Vagina (tissue), 2 donors: ENCODE data around the gene PGLYRP3. TPM values are rescaled to one million over a fixed set of nuclear protein-coding genes. Genes with fewer than 3 reads are reported as not detected.

Experiments
- DNase-seq, 2 donors: peaks; one replicate each; pipeline ENCODE4 v3.0.0-alpha.2; 2017; ENCODE audit errors: extremely low spot score in 2 of 2
- H3K27ac ChIP-seq: fragments of 200-600 bp; sonication (generic); one replicate; pipeline ENCODE4 v1.5.1; 2019
- H3K27me3 ChIP-seq: fragments of 200-600 bp; sonication (generic); one replicate; pipeline ENCODE4 v1.5.1; 2019
- H3K36me3 ChIP-seq, 2 donors: fragments of 200-600 bp; sonication (generic); one replicate each; pipeline ENCODE4 v1.5.1; 2017 to 2019
- H3K4me1 ChIP-seq: fragments of 200-600 bp; sonication (generic); one replicate; pipeline ENCODE4 v1.5.1; 2019
- H3K4me3 ChIP-seq, 2 donors: fragments of 200-600 bp; sonication (generic); 1 replicate in 1 of 2; 2 replicates in 1 of 2; pipeline ENCODE4 v1.5.1; 2016 to 2019
- H3K9me3 ChIP-seq: fragments of 200-600 bp; sonication (generic); one replicate; pipeline ENCODE4 v1.5.1; 2019
- POLR2A ChIP-seq, 2 donors: fragments of 450-650 bp; IDR thresholded peaks; one replicate each; pipeline ENCODE4 v1.6.1; 2017; ENCODE audit warnings: antibody characterized with exemption in 2 of 2, mild to moderate bottlenecking in 2 of 2, moderate library complexity in 2 of 2
- POLR2AphosphoS5 ChIP-seq, 2 donors: sonication (generic); formaldehyde crosslinking; IDR thresholded peaks; one replicate each; pipeline ENCODE4 v1.9.0; 2017; ENCODE audit warnings: antibody characterized with exemption in 2 of 2, mild to moderate bottlenecking in 2 of 2, low read depth in 1 of 2; ENCODE audit not compliant: insufficient read depth in 1 of 2
- intact Hi-C: fragments of 100-400 bp; cut with DNase I; formaldehyde crosslinking; loops from one replicate; pipeline ENCODE4 v1.15.1; 2023
- total RNA-seq: library from RNA; depleted of rRNA; stranded (reverse); fragments of >200 nt; gene quantifications from one replicate; pipeline ENCODE4 v1.2.3, GENCODE V29; 2016
- TF ChIP-seq, protein P1 (sequence below), 3 experiments: fragments of 450-650 bp in 2 of 3; fragments of 200-600 bp in 1 of 3; sonication (generic) in 1 of 3; IDR thresholded peaks; one replicate each; pipeline ENCODE4 v1.5.1; 2017 to 2019; ENCODE audit warnings: antibody characterized with exemption in 3 of 3, mild to moderate bottlenecking in 2 of 3, moderate library complexity in 2 of 3

PGLYRP3 gene, protein sequence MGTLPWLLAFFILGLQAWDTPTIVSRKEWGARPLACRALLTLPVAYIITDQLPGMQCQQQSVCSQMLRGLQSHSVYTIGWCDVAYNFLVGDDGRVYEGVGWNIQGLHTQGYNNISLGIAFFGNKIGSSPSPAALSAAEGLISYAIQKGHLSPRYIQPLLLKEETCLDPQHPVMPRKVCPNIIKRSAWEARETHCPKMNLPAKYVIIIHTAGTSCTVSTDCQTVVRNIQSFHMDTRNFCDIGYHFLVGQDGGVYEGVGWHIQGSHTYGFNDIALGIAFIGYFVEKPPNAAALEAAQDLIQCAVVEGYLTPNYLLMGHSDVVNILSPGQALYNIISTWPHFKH
- total RNA-seq: 28.7 TPM

GRCh38 chr1:153312570-153313186 lies at the start of gene PGLYRP3:
Gene PGLYRP3 (minus strand): TSS chr1:153312952. CDS start chr1:153310665, 2,287 bp downstream.
- peak within 1 kb of the TSS; percentile 27 for H3K27ac ChIP-seq

GRCh38 chr1:153362187-153362775 lies 49.5 kb upstream of the PGLYRP3 start:
- intact Hi-C loops: no loop called here
- H3K27me3 ChIP-seq: no peaks in the 10 kb centered on the region
- H3K36me3 ChIP-seq: no peaks in the 10 kb centered on the region
- H3K4me1 ChIP-seq: peaks cover 2% of the 10 kb centered on the region
- peak in 1 of 2 donors; percentile 67 for DNase-seq
- no peak overlapping the region for H3K27ac ChIP-seq
- TF ChIP-seq, protein P1, sequence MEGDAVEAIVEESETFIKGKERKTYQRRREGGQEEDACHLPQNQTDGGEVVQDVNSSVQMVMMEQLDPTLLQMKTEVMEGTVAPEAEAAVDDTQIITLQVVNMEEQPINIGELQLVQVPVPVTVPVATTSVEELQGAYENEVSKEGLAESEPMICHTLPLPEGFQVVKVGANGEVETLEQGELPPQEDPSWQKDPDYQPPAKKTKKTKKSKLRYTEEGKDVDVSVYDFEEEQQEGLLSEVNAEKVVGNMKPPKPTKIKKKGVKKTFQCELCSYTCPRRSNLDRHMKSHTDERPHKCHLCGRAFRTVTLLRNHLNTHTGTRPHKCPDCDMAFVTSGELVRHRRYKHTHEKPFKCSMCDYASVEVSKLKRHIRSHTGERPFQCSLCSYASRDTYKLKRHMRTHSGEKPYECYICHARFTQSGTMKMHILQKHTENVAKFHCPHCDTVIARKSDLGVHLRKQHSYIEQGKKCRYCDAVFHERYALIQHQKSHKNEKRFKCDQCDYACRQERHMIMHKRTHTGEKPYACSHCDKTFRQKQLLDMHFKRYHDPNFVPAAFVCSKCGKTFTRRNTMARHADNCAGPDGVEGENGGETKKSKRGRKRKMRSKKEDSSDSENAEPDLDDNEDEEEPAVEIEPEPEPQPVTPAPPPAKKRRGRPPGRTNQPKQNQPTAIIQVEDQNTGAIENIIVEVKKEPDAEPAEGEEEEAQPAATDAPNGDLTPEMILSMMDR (IDR thresholded peaks at IDR 0.05): no peak
- TF ChIP-seq POLR2AphosphoS5 (IDR thresholded peaks at IDR 0.05; ENCODE audit: insufficient read depth in 1 of 2, low read depth in 1 of 2) (no peak), POLR2A (IDR thresholded peaks at IDR 0.05) (no peak)
- no peaks in the 10 kb centered on the region for H3K9me3 ChIP-seq
- H3K4me3 ChIP-seq: no peak overlapping the region

More at GRCh38 chr1:153312570-153313186, at the start of gene PGLYRP3:
- no peaks in the 10 kb centered on the region for H3K27me3 ChIP-seq
- intact Hi-C loops: no loop called here
- TF ChIP-seq, protein P1 (IDR thresholded peaks at IDR 0.05): no peak
- TF ChIP-seq POLR2AphosphoS5 (IDR thresholded peaks at IDR 0.05; ENCODE audit: insufficient read depth in 1 of 2, low read depth in 1 of 2): peak in 1 of 2 donors; percentile 27
- no peak for TF ChIP-seq POLR2A (IDR thresholded peaks at IDR 0.05)
- no peak within 1 kb of the TSS for H3K4me3 ChIP-seq
- H3K4me1 ChIP-seq: no peaks in the 10 kb centered on the region
- H3K9me3 ChIP-seq: no peaks in the 10 kb centered on the region
- DNase-seq: peak in 1 of 2 donors; percentile 71
- H3K36me3 ChIP-seq: no peaks in the 10 kb centered on the region

DNA sequence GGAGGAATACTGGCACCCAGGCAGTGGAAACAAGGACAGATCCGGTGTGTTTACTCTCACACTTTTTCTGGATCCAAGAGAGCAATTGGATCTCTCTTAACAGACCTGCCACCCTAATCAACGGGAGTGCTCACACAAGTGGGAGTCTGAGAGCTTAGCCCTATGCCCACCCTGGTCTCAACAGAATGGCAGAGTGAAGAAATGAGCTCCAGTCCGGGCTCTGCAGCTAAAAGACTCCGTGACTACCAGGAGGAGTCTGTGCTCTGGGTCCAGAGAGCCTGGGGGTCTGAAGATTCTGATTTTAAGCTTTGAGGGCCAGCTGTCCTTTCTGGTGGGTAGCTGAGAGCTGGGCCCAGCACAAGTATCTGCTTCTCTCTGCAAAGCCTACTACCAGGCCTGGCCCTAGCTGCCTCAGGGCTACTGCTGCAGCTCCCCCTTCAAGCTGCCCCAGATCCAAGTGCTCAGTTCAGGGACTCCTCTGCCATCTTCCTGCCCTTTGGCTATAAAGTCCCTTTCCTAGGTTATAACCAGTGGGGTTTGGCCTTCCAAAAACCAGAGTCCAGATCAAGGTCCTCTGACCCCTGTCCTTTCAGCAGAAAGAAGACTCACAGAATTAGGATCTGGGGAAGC lies 48.8 kb upstream of the PGLYRP3 start:
- Histone ChIP-seq H3K27ac (no peak overlapping the region), H3K36me3 (no peaks in the 10 kb centered on the region), H3K4me1 (no peaks in the 10 kb centered on the region), H3K4me3 (no peak overlapping the region), H3K9me3 (no peaks in the 10 kb centered on the region), H3K27me3 (no peaks in the 10 kb centered on the region)
- DNase-seq: peak in 1 of 2 donors; percentile 55
- TF ChIP-seq, protein P1 (IDR thresholded peaks at IDR 0.05): no peak
- intact Hi-C loops: no loop called here

DNA sequence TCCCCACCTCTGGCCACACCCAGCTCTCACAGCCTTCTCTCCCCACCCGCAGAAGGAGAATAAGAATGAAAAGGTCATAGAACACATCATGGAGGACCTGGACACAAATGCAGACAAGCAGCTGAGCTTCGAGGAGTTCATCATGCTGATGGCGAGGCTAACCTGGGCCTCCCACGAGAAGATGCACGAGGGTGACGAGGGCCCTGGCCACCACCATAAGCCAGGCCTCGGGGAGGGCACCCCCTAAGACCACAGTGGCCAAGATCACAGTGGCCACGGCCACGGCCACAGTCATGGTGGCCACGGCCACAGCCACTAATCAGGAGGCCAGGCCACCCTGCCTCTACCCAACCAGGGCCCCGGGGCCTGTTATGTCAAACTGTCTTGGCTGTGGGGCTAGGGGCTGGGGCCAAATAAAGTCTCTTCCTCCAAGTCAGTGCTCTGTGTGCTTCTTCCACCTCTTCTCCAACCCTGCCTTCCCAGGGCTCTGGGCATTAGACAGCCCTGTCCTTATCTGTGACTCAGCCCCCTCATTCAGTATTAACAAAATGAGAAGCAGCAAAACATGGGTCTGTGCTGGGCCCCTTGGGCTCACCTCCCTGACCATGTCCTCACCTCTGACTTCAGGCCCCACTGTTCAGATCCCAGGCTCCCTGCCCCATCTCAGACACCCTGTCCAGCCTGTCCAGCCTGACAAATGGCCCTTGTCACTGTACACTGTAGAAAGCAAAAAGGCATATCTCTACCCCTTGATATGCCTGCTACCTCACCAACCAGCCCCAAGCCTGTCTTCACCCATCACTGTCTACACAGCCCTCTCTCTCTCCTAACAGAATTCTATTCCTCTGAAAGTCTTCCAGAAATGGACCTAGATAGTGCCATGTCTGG lies 48.1 kb upstream of the PGLYRP3 start:
- TF ChIP-seq POLR2AphosphoS5 (IDR thresholded peaks at IDR 0.05; ENCODE audit: insufficient read depth in 1 of 2, low read depth in 1 of 2): no peak
- TF ChIP-seq, protein P1 (IDR thresholded peaks at IDR 0.05): no peak
- TF ChIP-seq POLR2A (IDR thresholded peaks at IDR 0.05): no peak
- Histone ChIP-seq H3K4me1 (no peaks in the 10 kb centered on the region), H3K9me3 (no peaks in the 10 kb centered on the region), H3K27me3 (no peaks in the 10 kb centered on the region), H3K4me3 (no peak overlapping the region), H3K36me3 (no peaks in the 10 kb centered on the region), H3K27ac (no peak overlapping the region)
- intact Hi-C loops: no loop called here
- peak in 1 of 2 donors; percentile 77 for DNase-seq
